A673 (cell line): ENCODE results near the gene LSM6. TPM values are rescaled to one million over a fixed set of nuclear protein-coding genes. Genes with fewer than 3 reads are reported as not detected.
A peak's percentile ranks its signal among the peaks of the same experiment; 100 is the strongest.

Experiments
- Bru-seq: library from RNA; stranded (reverse); fragments of 400-500 nt; gene quantifications from one replicate; lab custom pipeline; 2021; lab: Mats Ljungman, UMichigan
- BruChase-seq, 2 experiments: library from RNA; stranded (reverse); fragments of 400-500 nt; gene quantifications; one replicate each; lab custom pipeline; 2021; lab: Mats Ljungman, UMichigan
- BruUV-seq: library from RNA; stranded (reverse); fragments of 400-500 nt; replicated peaks from 2 replicates; lab custom pipeline; 2021; lab: Mats Ljungman, UMichigan
- CTCF ChIA-PET: fragments of 300-600 bp; sonication (Branson Sonifier 250); formaldehyde crosslinking; loops from one replicate; lab custom pipeline; 2022; ENCODE audit warnings: antibody characterized with exemption; lab: Charles Lee
- POLR2A ChIA-PET: fragments of 300-600 bp; sonication (Branson Sonifier 250); formaldehyde crosslinking; loops from one replicate; lab custom pipeline; 2022; ENCODE audit warnings: antibody characterized with exemption; ENCODE audit not compliant: low non-redundant PET; lab: Charles Lee
- DNase-seq: peaks from one replicate; pipeline ENCODE4 v3.0.0-alpha.2; 2015; ENCODE audit warnings: low spot score
- H3K27ac ChIP-seq: fragments of 200-600 bp; sonication (generic); 2 replicates; pipeline ENCODE4 v1.5.1; 2016; ENCODE audit warnings: mixed run types, low read depth, mild to moderate bottlenecking, mixed read lengths, antibody characterized with exemption, low read length; ENCODE audit not compliant: poor library complexity, severe bottlenecking
- H3K27me3 ChIP-seq: fragments of 200-600 bp; sonication (generic); replicated peaks from 2 replicates; pipeline ENCODE4 v1.6.1; 2017; ENCODE audit warnings: mixed run types, low read depth, mild to moderate bottlenecking, mixed read lengths, antibody characterized with exemption, low read length; ENCODE audit not compliant: insufficient read depth, poor library complexity
- H3K36me3 ChIP-seq: fragments of 200-600 bp; sonication (generic); 2 replicates; pipeline ENCODE4 v1.6.1; 2016; ENCODE audit warnings: mixed run types, mild to moderate bottlenecking, mixed read lengths, antibody characterized with exemption, low read length; ENCODE audit not compliant: insufficient read depth, poor library complexity, severe bottlenecking
- H3K4me1 ChIP-seq: fragments of 200-600 bp; sonication (generic); 2 replicates; pipeline ENCODE4 v1.6.1; 2017; ENCODE audit warnings: mixed run types, mild to moderate bottlenecking, mixed read lengths, antibody characterized with exemption, low read length; ENCODE audit not compliant: insufficient read depth, poor library complexity, severe bottlenecking
- H3K4me3 ChIP-seq: fragments of 200-600 bp; sonication (generic); 2 replicates; pipeline ENCODE4 v1.5.1; 2016; ENCODE audit warnings: low read depth, mixed run types, mild to moderate bottlenecking, mixed read lengths, low read length; ENCODE audit not compliant: poor library complexity, severe bottlenecking
- H3K9me3 ChIP-seq: fragments of 200-600 bp; sonication (generic); 2 replicates; pipeline ENCODE4 v1.6.1; 2016; ENCODE audit warnings: mixed run types, low read depth, mild to moderate bottlenecking, mixed read lengths, antibody characterized with exemption, low read length; ENCODE audit not compliant: poor library complexity, severe bottlenecking
- CTCF ChIP-seq: fragments of 300-800, 200-600 bp; sonication (generic); conservative IDR thresholded peaks from 2 replicates; pipeline ENCODE4 v1.5.1; 2017; ENCODE audit warnings: low read depth, mild to moderate bottlenecking, antibody characterized with exemption, low read length, moderate library complexity, mixed read lengths
- EZH2 ChIP-seq: fragments of 200-600 bp; sonication (generic); IDR thresholded peaks from 2 replicates; pipeline ENCODE4 v1.6.1; 2017; ENCODE audit warnings: borderline replicate concordance, low read depth, mild to moderate bottlenecking, mixed read lengths, antibody characterized with exemption, low read length; ENCODE audit not compliant: poor library complexity, severe bottlenecking
- intact Hi-C: fragments of 100-400 bp; cut with micrococcal nuclease; formaldehyde crosslinking; loops from one replicate; pipeline ENCODE4 v1.10.0; 2022; ENCODE audit not compliant: unreplicated experiment
- long read RNA-seq: library from polyadenylated mRNA; stranded (forward); transcript quantifications from one replicate; pipeline ENCODE4 v2.0.0, GENCODE V29; 2022
- total RNA-seq: library from RNA; stranded (reverse); gene quantifications from 2 replicates; pipeline ENCODE4 v1.2.3, GENCODE V29; 2021

LSM6 gene
- total RNA-seq (54.1 and 61.7 TPM in 2 replicates), Bru-seq, nascent RNA (percentile 96 among the genes with signal in this experiment), BruChase-seq, experiment 1, labeled RNA remaining after a 2-hour chase (percentile 84 among the genes with signal in this experiment), BruChase-seq, experiment 2, labeled RNA remaining after a 6-hour chase (percentile 69 among the genes with signal in this experiment)
- long read RNA-seq, transcript LSM6-201 (4 exons, 2,259 nt): major isoform, 38 of 49 reads
- long read RNA-seq, partial matches to known transcripts: 1 of 49 reads
- long read RNA-seq, other reads (novel, unspliced or antisense): 4 of 49 reads

DNA sequence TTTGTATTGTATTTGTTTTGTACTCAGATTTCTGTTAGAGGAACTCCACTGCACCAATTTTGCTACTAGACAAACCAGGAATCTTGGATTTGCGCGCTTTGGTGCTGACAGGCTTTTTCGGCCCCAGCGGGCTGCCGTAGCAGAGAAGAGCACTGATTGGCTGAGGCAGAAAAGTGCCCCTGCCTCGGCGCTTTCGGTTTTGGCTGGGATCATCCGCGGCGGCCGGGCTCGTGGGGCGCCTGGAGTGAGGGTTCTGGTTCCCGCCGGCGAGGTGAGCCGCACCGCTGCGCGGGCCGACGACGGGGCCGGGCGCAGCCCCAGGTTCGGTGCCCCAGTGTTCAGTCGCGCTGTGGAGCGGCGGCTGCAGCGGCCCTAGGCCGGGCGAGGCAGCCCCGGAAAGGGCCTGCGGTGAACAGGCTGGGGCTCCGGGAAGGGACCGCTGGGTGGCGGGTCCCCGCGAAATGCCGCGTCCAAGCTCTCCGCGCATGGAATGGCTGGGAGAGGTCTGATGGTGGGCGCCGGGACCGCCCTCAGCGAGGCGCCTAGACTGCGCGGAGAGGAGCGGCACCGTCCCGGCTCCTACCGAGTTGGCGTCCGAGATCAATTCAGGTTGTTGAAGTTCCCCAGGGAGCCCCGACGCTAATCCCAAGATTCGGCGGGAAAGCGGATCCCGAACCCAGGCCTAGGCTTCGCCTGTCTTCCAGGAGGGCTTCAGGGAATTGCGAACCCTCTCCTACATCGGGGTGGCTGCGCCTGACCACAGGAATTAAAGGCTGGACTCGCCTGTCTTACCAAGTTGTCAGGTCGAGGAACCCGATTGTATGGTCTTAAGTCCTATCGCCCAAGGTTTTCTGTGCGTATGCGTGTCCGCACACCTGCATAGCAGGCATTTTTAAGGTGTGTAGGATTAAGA is at the start of gene LSM6:
LSM6 (plus strand) TSS at position 178 of the 913 bp plus-strand sequence. CDS start 7,204 bp downstream, outside the sequence.
- peak; percentile 91 for DNase-seq
- TSS peak; percentile 57 for BruUV-seq
- Histone ChIP-seq H3K27me3 (no peaks in the 10 kb centered on the region), H3K9me3 (no peaks in the 10 kb centered on the region), H3K36me3 (no peaks in the 10 kb centered on the region), H3K4me3 (peak within 1 kb of the TSS; percentile 76), H3K27ac (peak within 1 kb of the TSS; percentile 88), H3K4me1 (peaks cover 16% of the 10 kb centered on the region)
- no peak for TF ChIP-seq EZH2
- 0 out of 2 replicates have a peak, but pooled peaks have one; percentile 9 for TF ChIP-seq CTCF
- intact Hi-C loops: no loop called here
- POLR2A ChIA-PET: no interaction called here
- CTCF ChIA-PET: no interaction called here

GRCh38 chr4:146132445-146132844 is 43.1 kb upstream of the LSM6 start:
- DNase-seq: no peak
- Histone ChIP-seq H3K27me3 (no peaks in the 10 kb centered on the region), H3K27ac (no peak overlapping the region), H3K4me3 (no peak overlapping the region), H3K36me3 (no peaks in the 10 kb centered on the region), H3K9me3 (no peaks in the 10 kb centered on the region), H3K4me1 (no peaks in the 10 kb centered on the region)
- BruUV-seq: no TSS peak
- ChIA-PET POLR2A (interaction anchor here (0.6 kb wide), 1 partner anchor 20 kb away, joined by 3 read pairs; no protein-coding TSS in a partner anchor), CTCF (no interaction called here)
- TF ChIP-seq CTCF (no peak), EZH2 (no peak)
- intact Hi-C loops: no loop called here

GRCh38 chr4:146134761-146135445 is 40.6 kb upstream of the LSM6 start:
- H3K27me3 ChIP-seq: no peaks in the 10 kb centered on the region
- no peak overlapping the region for H3K27ac ChIP-seq
- no TSS peak for BruUV-seq
- H3K36me3 ChIP-seq: no peaks in the 10 kb centered on the region
- CTCF ChIA-PET: no interaction called here
- no peak for TF ChIP-seq CTCF
- no peak for TF ChIP-seq EZH2
- DNase-seq: peak; percentile 64
- intact Hi-C loops: no loop called here
- no peaks in the 10 kb centered on the region for H3K4me1 ChIP-seq
- POLR2A ChIA-PET: no interaction called here
- H3K4me3 ChIP-seq: no peak overlapping the region
- H3K9me3 ChIP-seq: no peaks in the 10 kb centered on the region
